H1 (cell line): ENCODE measurements around the gene CD34. TPM values are rescaled to one million over a fixed set of nuclear protein-coding genes. Genes with fewer than 3 reads are reported as not detected.

Source experiments
- polyA plus RNA-seq, 7 experiments: library from polyadenylated mRNA; depleted of rRNA in 3 of 7; stranded (reverse) in 5 of 7; unstranded in 2 of 7; fragments of >200 nt in 5 of 7; fragments of 200-250 nt in 2 of 7; gene quantifications; 1 replicate in 5 of 7; 2 replicates in 1 of 7; 4 replicates in 1 of 7; pipeline versions ENCODE4 v1.2.1 to v1.2.3, GENCODE V29; 2011 to 2013; ENCODE audit warnings: missing spikeins in 2 of 7, mixed read lengths in 2 of 7
- total RNA-seq: library from RNA; stranded (reverse); fragmentation: NEBNext Ultra II Directional; extraction: Animal tissue kit (Norgen Biotek cat#: 25700); gene quantifications from 2 replicates; pipeline ENCODE4 v1.2.1, GENCODE V29; 2021
- TF ChIP-seq, protein P1 (sequence below): fragments of 300-600 bp; sonication (generic); IDR thresholded peaks from 2 replicates; pipeline ENCODE4 v1.7.1; 2012; ENCODE audit warnings: low read length, moderate library complexity, mild to moderate bottlenecking, inconsistent platforms; ENCODE audit not compliant: insufficient replicate concordance

The CD34 gene
- total and polyA plus RNA-seq, 2 of the 8 experiments (the other 6 are each of a cell fraction or from before 2014, with no cell fraction given), result 0.39 to 0.54 TPM

DNA sequence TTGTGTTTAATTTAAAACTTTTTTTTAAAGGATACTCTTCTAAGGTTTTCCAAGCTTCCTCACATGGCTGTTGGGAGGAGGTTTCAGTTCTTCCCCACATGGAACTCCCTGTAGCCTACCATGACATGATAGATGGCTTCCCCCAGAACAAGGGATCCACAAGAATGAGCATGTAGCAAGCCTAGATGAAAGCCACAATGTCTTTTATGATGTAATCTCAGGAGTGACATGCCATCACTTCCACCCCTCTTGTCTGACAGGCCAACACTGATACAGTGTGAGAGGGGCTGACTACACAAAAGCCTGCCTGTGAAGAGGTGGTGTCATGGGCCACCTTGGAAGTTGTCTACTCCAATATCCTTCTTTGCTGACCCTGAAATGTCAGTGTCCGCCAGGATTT is 32.0 kb downstream of the CD34 start (continued):
- TF ChIP-seq, protein P1, sequence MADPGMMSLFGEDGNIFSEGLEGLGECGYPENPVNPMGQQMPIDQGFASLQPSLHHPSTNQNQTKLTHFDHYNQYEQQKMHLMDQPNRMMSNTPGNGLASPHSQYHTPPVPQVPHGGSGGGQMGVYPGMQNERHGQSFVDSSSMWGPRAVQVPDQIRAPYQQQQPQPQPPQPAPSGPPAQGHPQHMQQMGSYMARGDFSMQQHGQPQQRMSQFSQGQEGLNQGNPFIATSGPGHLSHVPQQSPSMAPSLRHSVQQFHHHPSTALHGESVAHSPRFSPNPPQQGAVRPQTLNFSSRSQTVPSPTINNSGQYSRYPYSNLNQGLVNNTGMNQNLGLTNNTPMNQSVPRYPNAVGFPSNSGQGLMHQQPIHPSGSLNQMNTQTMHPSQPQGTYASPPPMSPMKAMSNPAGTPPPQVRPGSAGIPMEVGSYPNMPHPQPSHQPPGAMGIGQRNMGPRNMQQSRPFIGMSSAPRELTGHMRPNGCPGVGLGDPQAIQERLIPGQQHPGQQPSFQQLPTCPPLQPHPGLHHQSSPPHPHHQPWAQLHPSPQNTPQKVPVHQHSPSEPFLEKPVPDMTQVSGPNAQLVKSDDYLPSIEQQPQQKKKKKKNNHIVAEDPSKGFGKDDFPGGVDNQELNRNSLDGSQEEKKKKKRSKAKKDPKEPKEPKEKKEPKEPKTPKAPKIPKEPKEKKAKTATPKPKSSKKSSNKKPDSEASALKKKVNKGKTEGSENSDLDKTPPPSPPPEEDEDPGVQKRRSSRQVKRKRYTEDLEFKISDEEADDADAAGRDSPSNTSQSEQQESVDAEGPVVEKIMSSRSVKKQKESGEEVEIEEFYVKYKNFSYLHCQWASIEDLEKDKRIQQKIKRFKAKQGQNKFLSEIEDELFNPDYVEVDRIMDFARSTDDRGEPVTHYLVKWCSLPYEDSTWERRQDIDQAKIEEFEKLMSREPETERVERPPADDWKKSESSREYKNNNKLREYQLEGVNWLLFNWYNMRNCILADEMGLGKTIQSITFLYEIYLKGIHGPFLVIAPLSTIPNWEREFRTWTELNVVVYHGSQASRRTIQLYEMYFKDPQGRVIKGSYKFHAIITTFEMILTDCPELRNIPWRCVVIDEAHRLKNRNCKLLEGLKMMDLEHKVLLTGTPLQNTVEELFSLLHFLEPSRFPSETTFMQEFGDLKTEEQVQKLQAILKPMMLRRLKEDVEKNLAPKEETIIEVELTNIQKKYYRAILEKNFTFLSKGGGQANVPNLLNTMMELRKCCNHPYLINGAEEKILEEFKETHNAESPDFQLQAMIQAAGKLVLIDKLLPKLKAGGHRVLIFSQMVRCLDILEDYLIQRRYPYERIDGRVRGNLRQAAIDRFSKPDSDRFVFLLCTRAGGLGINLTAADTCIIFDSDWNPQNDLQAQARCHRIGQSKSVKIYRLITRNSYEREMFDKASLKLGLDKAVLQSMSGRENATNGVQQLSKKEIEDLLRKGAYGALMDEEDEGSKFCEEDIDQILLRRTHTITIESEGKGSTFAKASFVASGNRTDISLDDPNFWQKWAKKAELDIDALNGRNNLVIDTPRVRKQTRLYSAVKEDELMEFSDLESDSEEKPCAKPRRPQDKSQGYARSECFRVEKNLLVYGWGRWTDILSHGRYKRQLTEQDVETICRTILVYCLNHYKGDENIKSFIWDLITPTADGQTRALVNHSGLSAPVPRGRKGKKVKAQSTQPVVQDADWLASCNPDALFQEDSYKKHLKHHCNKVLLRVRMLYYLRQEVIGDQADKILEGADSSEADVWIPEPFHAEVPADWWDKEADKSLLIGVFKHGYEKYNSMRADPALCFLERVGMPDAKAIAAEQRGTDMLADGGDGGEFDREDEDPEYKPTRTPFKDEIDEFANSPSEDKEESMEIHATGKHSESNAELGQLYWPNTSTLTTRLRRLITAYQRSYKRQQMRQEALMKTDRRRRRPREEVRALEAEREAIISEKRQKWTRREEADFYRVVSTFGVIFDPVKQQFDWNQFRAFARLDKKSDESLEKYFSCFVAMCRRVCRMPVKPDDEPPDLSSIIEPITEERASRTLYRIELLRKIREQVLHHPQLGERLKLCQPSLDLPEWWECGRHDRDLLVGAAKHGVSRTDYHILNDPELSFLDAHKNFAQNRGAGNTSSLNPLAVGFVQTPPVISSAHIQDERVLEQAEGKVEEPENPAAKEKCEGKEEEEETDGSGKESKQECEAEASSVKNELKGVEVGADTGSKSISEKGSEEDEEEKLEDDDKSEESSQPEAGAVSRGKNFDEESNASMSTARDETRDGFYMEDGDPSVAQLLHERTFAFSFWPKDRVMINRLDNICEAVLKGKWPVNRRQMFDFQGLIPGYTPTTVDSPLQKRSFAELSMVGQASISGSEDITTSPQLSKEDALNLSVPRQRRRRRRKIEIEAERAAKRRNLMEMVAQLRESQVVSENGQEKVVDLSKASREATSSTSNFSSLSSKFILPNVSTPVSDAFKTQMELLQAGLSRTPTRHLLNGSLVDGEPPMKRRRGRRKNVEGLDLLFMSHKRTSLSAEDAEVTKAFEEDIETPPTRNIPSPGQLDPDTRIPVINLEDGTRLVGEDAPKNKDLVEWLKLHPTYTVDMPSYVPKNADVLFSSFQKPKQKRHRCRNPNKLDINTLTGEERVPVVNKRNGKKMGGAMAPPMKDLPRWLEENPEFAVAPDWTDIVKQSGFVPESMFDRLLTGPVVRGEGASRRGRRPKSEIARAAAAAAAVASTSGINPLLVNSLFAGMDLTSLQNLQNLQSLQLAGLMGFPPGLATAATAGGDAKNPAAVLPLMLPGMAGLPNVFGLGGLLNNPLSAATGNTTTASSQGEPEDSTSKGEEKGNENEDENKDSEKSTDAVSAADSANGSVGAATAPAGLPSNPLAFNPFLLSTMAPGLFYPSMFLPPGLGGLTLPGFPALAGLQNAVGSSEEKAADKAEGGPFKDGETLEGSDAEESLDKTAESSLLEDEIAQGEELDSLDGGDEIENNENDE, result no peak
